Fibroblast of mammary gland (primary cell): Measurements from ENCODE around the gene SLC7A9.

Experiments used
- DNase-seq: peaks from one replicate; pipeline ENCODE4 v3.0.0-alpha.2; 2010; ENCODE audit warnings: low read depth
- H3K4me3 ChIP-seq: 2 replicates; pipeline ENCODE4 v1.5.1; 2011; ENCODE audit warnings: low read depth, mild to moderate bottlenecking, low read length, moderate library complexity; ENCODE audit not compliant: control insufficient read depth
- CTCF ChIP-seq: conservative IDR thresholded peaks from 2 replicates; pipeline ENCODE4 v1.5.1; 2011; ENCODE audit warnings: low read depth, low read length, inconsistent platforms; ENCODE audit not compliant: control insufficient read depth, insufficient read depth

SLC7A9 gene

GRCh38 chr19:32822916-32823746 is 46.4 kb downstream of the SLC7A9 start:
- no peak for TF ChIP-seq CTCF
- H3K4me3 ChIP-seq, result no peak overlapping the region
- no peak for DNase-seq

GRCh38 chr19:32819419-32820400 is 49.9 kb downstream of the SLC7A9 start:
- no peak for DNase-seq
- H3K4me3 ChIP-seq, result no peak overlapping the region
- TF ChIP-seq CTCF, result no peak

- no peak overlapping the region for H3K4me3 ChIP-seq
- no peak for DNase-seq
- TF ChIP-seq CTCF, result no peak
Observed at GRCh38 chr19:32818536-32818935, 51.0 kb downstream of the SLC7A9 start.

GRCh38 chr19:32817569-32818476 is 51.7 kb downstream of the SLC7A9 start:
- no peak overlapping the region for H3K4me3 ChIP-seq
- TF ChIP-seq CTCF, result no peak

GRCh38 chr19:32816555-32817099 is 52.9 kb downstream of the SLC7A9 start:
- DNase-seq, result no peak
- H3K4me3 ChIP-seq, result no peak overlapping the region
- TF ChIP-seq CTCF, result no peak

More at GRCh38 chr19:32817569-32818476, 51.7 kb downstream of the SLC7A9 start:
- no peak for DNase-seq

GRCh38 chr19:32814624-32815023 is 54.9 kb downstream of the SLC7A9 start:
- no peak for TF ChIP-seq CTCF
- no peak overlapping the region for H3K4me3 ChIP-seq
- no peak for DNase-seq
